ENCODE data around the gene FAIM2. TPM values are rescaled to one million over a fixed set of nuclear protein-coding genes. Genes with fewer than 3 reads are reported as not detected.

FAIM2 gene
- total RNA-seq, 1 experiment from 2014 or later = 0.18 TPM

- Histone ChIP-seq H4K20me1 (ENCODE audit: low read length) (no peaks in the 10 kb centered on the region), H3K9ac (ENCODE audit: low read length) (no peak overlapping the region), H3K27me3 (ENCODE audit: low read length) (no peaks in the 10 kb centered on the region), H3K36me3 (ENCODE audit: low read depth, low read length) (no peaks in the 10 kb centered on the region), H3K9me3 (ENCODE audit: low read length) (no peaks in the 10 kb centered on the region), H3K4me2 (ENCODE audit: low read length) (no peak overlapping the region), H3K27ac (ENCODE audit: low read length) (peak overlapping the region; percentile 8; the same call in 1 of the 2 replicates), H3K4me3 (ENCODE audit: low read length) (no peak overlapping the region), H3K79me2 (ENCODE audit: low read length) (no peaks in the 10 kb centered on the region), H3K4me1 (ENCODE audit: insufficient read depth, low read length) (peaks cover 16% of the 10 kb centered on the region), H3F3A (ENCODE audit: low read length, unreplicated experiment) (no peaks in the 10 kb centered on the region), H3K9me2 (replicated peaks; ENCODE audit: low read length) (no peaks in the 10 kb centered on the region), H2AFZ (ENCODE audit: low read length) (no peak overlapping the region)
- intact Hi-C loops (cut with micrococcal nuclease) = no loop called here
- ChIA-PET POLR2A (ENCODE audit: unreplicated experiment) (no interaction called here), CTCF (no interaction called here)
- BruUV-seq (replicated peaks) = no TSS peak
- no peak for TF ChIP-seq EZH2phosphoT487 (IDR thresholded peaks at IDR 0.05; ENCODE audit: borderline replicate concordance, low read length)
- no peak for TF ChIP-seq EZH2 (IDR thresholded peaks at IDR 0.05; ENCODE audit: low read length, unreplicated experiment)
- no peak for TF ChIP-seq CTCF (conservative IDR thresholded peaks at IDR 0.05; ENCODE audit: low read depth, low read length)
- ATAC-seq (0 out of 2 replicates have a peak, but pooled peaks have one; percentile 14), DNase-seq (peak; percentile 29)
Measured at GRCh38 chr12:49888461-49889151, 15.1 kb downstream of the FAIM2 start.

- no TSS peak for BruUV-seq (replicated peaks)
Measured at GRCh38 chr12:49887536-49888401, 15.9 kb downstream of the FAIM2 start.

More at GRCh38 chr12:49887536-49888401, 15.9 kb downstream of the FAIM2 start:
- Histone ChIP-seq H3K9ac (ENCODE audit: low read length) (no peak overlapping the region), H3F3A (ENCODE audit: low read length, unreplicated experiment) (no peaks in the 10 kb centered on the region), H3K79me2 (ENCODE audit: low read length) (no peaks in the 10 kb centered on the region), H3K9me2 (replicated peaks; ENCODE audit: low read length) (no peaks in the 10 kb centered on the region), H3K4me1 (ENCODE audit: insufficient read depth, low read length) (peaks cover 16% of the 10 kb centered on the region), H3K4me2 (ENCODE audit: low read length) (peak overlapping the region; percentile 11), H3K27ac (ENCODE audit: low read length) (peak overlapping the region; percentile 8; the same call in 1 of the 2 replicates), H3K9me3 (ENCODE audit: low read length) (no peaks in the 10 kb centered on the region), H3K27me3 (ENCODE audit: low read length) (no peaks in the 10 kb centered on the region), H2AFZ (ENCODE audit: low read length) (no peak overlapping the region), H4K20me1 (ENCODE audit: low read length) (no peaks in the 10 kb centered on the region), H3K36me3 (ENCODE audit: low read depth, low read length) (no peaks in the 10 kb centered on the region), H3K4me3 (ENCODE audit: low read length) (no peak overlapping the region)
- ChIA-PET POLR2A (ENCODE audit: unreplicated experiment) (interaction anchor here (0.6 kb wide), 1 partner anchor 482 kb away, joined by 6 read pairs; no protein-coding TSS in a partner anchor), CTCF (interaction anchor here (0.5 kb wide), 1 partner anchor 147 kb away, joined by 5 read pairs; the partner anchor contains the start of gene TMBIM6)
- intact Hi-C loops (cut with micrococcal nuclease) = no loop called here
- DNase-seq (peak; percentile 43), ATAC-seq (peak; percentile 77)
- TF ChIP-seq EZH2phosphoT487 (IDR thresholded peaks at IDR 0.05; ENCODE audit: borderline replicate concordance, low read length) (no peak), CTCF (conservative IDR thresholded peaks at IDR 0.05; ENCODE audit: low read depth, low read length) (no peak), EZH2 (IDR thresholded peaks at IDR 0.05; ENCODE audit: low read length, unreplicated experiment) (no peak)

Data from PC-3 (cell line).